Lower leg skin (tissue), 4 donors: ENCODE data around the gene ABCA3. TPM values are rescaled to one million over a fixed set of nuclear protein-coding genes. Genes with fewer than 3 reads are reported as not detected.

Experiments
- DNase-seq, 2 donors: peaks; one replicate each; pipeline ENCODE4 v3.0.0-alpha.2; 2019; ENCODE audit warnings: low spot score in 2 of 2
- H3K4me3 ChIP-seq: fragments of 200-600 bp; sonication (generic); 2 replicates; pipeline ENCODE4 v1.5.1; 2017; ENCODE audit warnings: mild to moderate bottlenecking, low read depth; ENCODE audit not compliant: poor library complexity, severe bottlenecking
- POLR2A ChIP-seq, 2 donors: fragments of 450-650 bp; IDR thresholded peaks; one replicate each; pipeline ENCODE4 v1.6.1; 2016 to 2017; ENCODE audit warnings: antibody characterized with exemption in 2 of 2, mild to moderate bottlenecking in 1 of 2, moderate library complexity in 1 of 2
- WGBS, 2 donors: methylation state at CpG; one replicate each; pipeline ENCODE4 v1.1.5; 2018; 5-methylcytosine and 5-hydroxymethylcytosine counted together
- intact Hi-C: fragments of 100-400 bp; cut with DNase I; formaldehyde crosslinking; loops from one replicate; pipeline ENCODE4 v1.15.0; 2023; ENCODE audit warnings: low total_unique reads
- total RNA-seq, 4 donors: library from RNA; depleted of rRNA; stranded (reverse); fragments of >200 nt; gene quantifications; one replicate each; pipeline ENCODE4 v1.1.0, GENCODE V29; 2016
- TF ChIP-seq, protein P1 (sequence below), 3 donors: fragments of 450-650 bp; IDR thresholded peaks; one replicate each; pipeline ENCODE4 v1.5.1; 2016; ENCODE audit warnings: antibody characterized with exemption in 3 of 3, mild to moderate bottlenecking in 3 of 3, moderate library complexity in 2 of 3

ABCA3 gene
- total RNA-seq, 4 donors from 2014 or later = 5.4 to 10.3 (median 9.5) TPM

DNA sequence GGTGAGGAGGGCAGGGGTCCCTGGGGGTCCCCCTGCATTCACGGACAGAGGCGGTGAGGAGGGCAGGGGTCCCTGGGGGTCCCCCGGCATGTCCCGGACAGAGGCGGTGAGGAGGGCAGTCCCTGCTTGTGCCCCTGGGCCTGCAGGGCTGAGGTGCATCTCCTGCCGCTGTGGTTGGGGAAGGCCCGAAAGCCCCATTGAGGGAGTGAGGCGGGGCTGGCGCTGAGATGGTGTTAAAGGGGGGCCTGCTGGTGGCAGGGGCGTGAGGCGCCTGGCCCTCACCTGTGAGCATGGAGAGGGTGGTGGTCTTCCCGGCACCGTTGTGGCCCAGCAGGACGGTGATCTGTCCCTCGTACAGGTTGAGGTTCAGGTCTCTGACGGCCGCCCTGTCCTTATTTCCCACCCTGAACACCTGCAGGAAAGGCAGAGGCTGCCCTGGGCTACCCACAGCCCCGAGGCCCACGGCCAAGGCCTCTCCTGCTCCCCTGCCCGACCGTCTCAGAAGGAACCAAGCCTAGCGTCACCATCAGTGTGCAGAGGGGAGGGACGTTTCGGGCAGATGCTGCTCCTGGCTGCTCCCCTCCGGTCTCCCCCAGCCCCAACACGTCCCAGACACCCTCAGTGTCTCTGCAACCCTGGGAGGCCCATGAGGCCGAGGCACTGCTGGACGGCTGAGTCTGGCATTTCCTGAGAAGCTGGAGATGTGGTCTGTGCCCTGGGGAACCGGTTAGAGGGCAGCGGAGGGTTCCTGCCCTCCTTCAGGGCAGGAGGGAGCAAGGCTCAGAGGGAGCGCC, 41.2 kb downstream of the ABCA3 start:
- 84 to 89% methylated on average over 31 of the region's 31 CpGs for WGBS, 2 donors
- TF ChIP-seq, protein P1, sequence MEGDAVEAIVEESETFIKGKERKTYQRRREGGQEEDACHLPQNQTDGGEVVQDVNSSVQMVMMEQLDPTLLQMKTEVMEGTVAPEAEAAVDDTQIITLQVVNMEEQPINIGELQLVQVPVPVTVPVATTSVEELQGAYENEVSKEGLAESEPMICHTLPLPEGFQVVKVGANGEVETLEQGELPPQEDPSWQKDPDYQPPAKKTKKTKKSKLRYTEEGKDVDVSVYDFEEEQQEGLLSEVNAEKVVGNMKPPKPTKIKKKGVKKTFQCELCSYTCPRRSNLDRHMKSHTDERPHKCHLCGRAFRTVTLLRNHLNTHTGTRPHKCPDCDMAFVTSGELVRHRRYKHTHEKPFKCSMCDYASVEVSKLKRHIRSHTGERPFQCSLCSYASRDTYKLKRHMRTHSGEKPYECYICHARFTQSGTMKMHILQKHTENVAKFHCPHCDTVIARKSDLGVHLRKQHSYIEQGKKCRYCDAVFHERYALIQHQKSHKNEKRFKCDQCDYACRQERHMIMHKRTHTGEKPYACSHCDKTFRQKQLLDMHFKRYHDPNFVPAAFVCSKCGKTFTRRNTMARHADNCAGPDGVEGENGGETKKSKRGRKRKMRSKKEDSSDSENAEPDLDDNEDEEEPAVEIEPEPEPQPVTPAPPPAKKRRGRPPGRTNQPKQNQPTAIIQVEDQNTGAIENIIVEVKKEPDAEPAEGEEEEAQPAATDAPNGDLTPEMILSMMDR (IDR thresholded peaks at IDR 0.05) = no peak
- no peak for TF ChIP-seq POLR2A (IDR thresholded peaks at IDR 0.05)

DNA sequence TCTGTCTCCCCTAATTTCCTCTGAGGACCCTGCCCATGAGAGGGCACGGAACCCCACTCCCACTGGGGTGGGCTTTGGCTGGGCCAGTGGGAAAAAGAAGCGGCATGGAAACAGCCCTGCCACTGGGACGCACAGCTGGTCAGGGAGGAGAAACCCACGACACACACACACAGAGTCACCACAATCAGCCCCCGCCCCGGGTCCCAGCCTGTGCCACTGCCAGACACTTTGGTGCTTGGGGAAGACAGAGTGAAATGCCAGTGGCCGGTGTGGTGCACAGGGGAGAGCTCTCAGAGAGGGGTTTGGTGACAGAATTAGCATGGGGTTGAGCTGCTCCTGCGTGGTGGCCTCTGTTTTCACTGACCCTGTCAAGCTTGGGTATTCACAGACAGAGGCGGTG, 41.9 kb downstream of the ABCA3 start:
- WGBS, 2 donors = 94% methylated on average over 8 to 9 of the region's 9 CpGs
- TF ChIP-seq, protein P1 (IDR thresholded peaks at IDR 0.05) = no peak
- TF ChIP-seq POLR2A (IDR thresholded peaks at IDR 0.05) = no peak
- no peak for DNase-seq
- intact Hi-C loops = loop anchor here (2.0 kb wide), 1 partner anchor 76 kb away; no protein-coding TSS in a partner anchor
- no peak overlapping the region for H3K4me3 ChIP-seq

More for the DNA sequence above, 41.2 kb downstream of the ABCA3 start:
- intact Hi-C loops = loop anchor here (2.0 kb wide), 1 partner anchor 75 kb away; no protein-coding TSS in a partner anchor
- no peak for DNase-seq
- H3K4me3 ChIP-seq = no peak overlapping the region

DNA sequence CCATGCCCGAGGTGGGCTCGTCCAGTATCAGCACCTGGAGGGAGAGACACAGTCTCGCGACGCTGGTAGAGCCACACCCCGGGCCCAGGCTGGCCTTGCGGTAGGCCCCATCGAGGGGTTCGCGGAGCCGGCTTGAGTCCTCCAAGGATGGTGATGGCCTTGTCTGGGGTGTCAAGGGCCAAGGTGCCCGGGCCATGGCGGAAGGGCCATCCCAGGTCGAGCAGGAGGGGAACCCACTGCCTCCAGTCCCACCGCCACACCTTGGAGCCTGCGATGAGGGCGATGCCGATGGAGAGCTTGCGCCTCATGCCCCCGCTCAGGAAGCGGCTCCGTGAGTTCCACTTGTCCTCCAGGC, 43.0 kb downstream of the ABCA3 start:
- intact Hi-C loops = no loop called here
- DNase-seq = no peak
- no peak overlapping the region for H3K4me3 ChIP-seq
- TF ChIP-seq, protein P1 (IDR thresholded peaks at IDR 0.05) = no peak
- TF ChIP-seq POLR2A (IDR thresholded peaks at IDR 0.05) = no peak
- 93 to 94% methylated on average over 21 to 22 of the region's 22 CpGs for WGBS, 2 donors

DNA sequence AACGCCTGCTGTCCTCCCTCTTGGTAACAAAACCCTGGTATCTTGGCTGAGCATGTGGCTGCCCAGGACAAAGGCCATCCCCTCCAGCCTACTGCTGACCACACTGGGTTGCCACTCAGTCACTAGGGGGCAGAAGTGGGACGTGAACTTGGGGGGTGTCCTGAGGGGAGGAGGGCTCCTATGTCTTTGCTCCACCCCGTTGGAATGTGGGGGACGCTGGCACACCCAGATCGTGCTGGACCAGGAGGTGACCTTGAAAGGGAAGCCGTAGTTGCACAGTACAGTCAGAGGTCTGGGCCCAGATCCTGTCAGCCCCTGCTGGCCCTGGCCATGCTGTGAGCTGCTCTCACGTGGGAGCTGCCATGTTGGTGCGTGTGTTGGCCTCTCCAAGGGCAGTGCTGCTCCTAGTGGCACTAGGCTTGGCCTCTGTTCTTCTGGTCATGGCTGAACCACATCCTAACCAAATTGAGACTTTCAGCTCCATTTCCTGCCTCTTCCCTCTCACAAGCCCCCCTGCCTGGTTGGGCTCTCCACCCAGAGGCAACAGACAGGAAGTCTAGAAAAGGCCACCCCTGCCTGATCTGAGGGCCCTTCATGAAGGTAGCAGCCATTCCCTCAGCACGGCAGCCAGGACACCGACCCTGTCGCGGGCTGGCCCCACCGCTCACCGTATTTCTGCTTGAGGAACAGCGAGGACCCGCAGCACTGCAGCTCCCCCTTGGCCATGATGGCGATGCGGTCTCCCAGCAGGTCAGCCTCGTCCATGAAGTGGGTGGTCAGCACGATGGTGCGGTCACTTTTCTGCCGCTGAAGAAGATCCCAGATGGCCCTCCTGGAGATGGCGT, 43.6 kb downstream of the ABCA3 start:
- no peak overlapping the region for H3K4me3 ChIP-seq
- DNase-seq = no peak
- TF ChIP-seq, protein P1 (IDR thresholded peaks at IDR 0.05) = no peak
- TF ChIP-seq POLR2A (IDR thresholded peaks at IDR 0.05) = no peak
- 83 to 84% methylated on average over 20 to 22 of the region's 23 CpGs for WGBS, 2 donors
- intact Hi-C loops = no loop called here

DNA sequence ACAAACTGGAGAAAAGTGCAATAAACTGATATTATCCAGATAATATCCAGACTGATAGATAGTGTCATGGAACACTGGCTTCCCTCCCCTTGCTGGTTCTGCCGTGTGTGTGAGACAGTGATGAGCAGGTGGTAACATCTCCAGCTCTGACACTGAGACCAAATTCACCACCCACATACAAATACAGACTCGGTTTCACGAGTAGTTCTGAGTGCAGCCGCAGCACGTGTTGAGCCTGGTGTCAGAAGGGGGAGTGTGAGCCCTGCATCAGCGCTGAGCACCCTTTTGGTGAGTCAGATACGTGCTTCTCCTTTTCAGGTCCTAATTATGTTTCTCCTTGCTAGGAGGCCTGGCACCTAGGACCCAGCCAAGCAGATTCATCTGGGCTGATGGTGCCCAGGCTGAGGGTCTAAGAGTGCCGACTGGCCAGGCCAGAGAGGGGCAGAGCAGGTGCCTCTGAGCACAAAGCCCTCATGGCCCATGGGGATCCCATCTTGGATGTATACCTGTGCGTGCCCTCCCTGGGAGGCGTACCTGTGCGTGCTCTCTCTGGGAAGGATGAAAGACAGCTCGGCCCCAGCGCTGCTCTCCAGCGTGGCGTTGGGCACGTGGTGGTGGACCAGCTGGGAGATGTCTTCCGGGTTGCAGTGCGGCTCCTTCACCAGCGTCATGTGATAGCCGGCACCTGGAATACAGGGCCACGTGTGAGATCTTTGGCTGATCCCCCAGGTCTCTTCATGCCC, 45.3 kb downstream of the ABCA3 start:
- intact Hi-C loops = no loop called here
- no peak for DNase-seq
- TF ChIP-seq POLR2A (IDR thresholded peaks at IDR 0.05) = no peak
- no peak overlapping the region for H3K4me3 ChIP-seq
- 88 to 91% methylated on average over 16 to 21 of the region's 21 CpGs for WGBS, 2 donors
